ENCODE measurements around the gene RPTOR.

GRCh38 chr17:80629298-80630028, 84.8 kb downstream of the RPTOR start:
- TF ChIP-seq POLR2A (IDR thresholded peaks at IDR 0.05; ENCODE audit: low read length) (no peak), GATA1 (IDR thresholded peaks at IDR 0.05; ENCODE audit: low read depth, low read length) (no peak)

All from erythroblast (primary cell).